ENCODE data around the gene TMEM270.
"Not testable (repeated sequence)": the region's sequence is repeated elsewhere in the genome, so short reads cannot be mapped to it uniquely, and the experiment has no call there.

Gene TMEM270

GRCh38 chr7:73860859-73861258 lies at the start of gene TMEM270:
TSS of gene TMEM270 (plus strand) at chr7:73861159. CDS start at chr7:73861195, 36 bp downstream.
- no peak for DNase-seq (ENCODE audit: low read depth, low spot score)

GRCh38 chr7:73811760-73812168 lies 49.2 kb upstream of the TMEM270 start:
- peak; percentile 90 for DNase-seq (ENCODE audit: low read depth, low spot score)

GRCh38 chr7:73812996-73813395 lies 48.0 kb upstream of the TMEM270 start:
- no peak for DNase-seq (ENCODE audit: low read depth, low spot score)

- DNase-seq (ENCODE audit: low read depth, low spot score) = no peak
Observed at GRCh38 chr7:73815436-73815835, 45.5 kb upstream of the TMEM270 start.

GRCh38 chr7:73817121-73817520 lies 43.8 kb upstream of the TMEM270 start:
- no peak for DNase-seq (ENCODE audit: low read depth, low spot score)

GRCh38 chr7:73820013-73820412 lies 40.9 kb upstream of the TMEM270 start:
- DNase-seq (ENCODE audit: low read depth, low spot score) = no peak

GRCh38 chr7:73821597-73822285 lies 39.2 kb upstream of the TMEM270 start:
- DNase-seq (ENCODE audit: low read depth, low spot score) = not testable (repeated sequence)

- peak; percentile 64 for DNase-seq (ENCODE audit: low read depth, low spot score)
Observed at GRCh38 chr7:73822319-73823173, 38.4 kb upstream of the TMEM270 start.

- no peak for DNase-seq (ENCODE audit: low read depth, low spot score)
Observed at GRCh38 chr7:73823257-73823656, 37.7 kb upstream of the TMEM270 start.

GRCh38 chr7:73823873-73824592 lies 36.9 kb upstream of the TMEM270 start:
- no peak for DNase-seq (ENCODE audit: low read depth, low spot score)

GRCh38 chr7:73824986-73825385 lies 36.0 kb upstream of the TMEM270 start:
- DNase-seq (ENCODE audit: low read depth, low spot score) = no peak

GRCh38 chr7:73827567-73828106 lies 33.3 kb upstream of the TMEM270 start:
- peak; percentile 66 for DNase-seq (ENCODE audit: low read depth, low spot score)

- peak; percentile 74 for DNase-seq (ENCODE audit: low read depth, low spot score)
Observed at GRCh38 chr7:73828107-73828803, 32.7 kb upstream of the TMEM270 start.

GRCh38 chr7:73828972-73829371 lies 32.0 kb upstream of the TMEM270 start:
- no peak for DNase-seq (ENCODE audit: low read depth, low spot score)

GRCh38 chr7:73829505-73829904 lies 31.5 kb upstream of the TMEM270 start:
- peak; percentile 74 for DNase-seq (ENCODE audit: low read depth, low spot score)

- no peak for DNase-seq (ENCODE audit: low read depth, low spot score)
Observed at GRCh38 chr7:73829921-73830680, 30.9 kb upstream of the TMEM270 start.

GRCh38 chr7:73830681-73831583 lies 30.0 kb upstream of the TMEM270 start, which contains the start of gene CLDN4:
TSS of gene CLDN4 (plus strand) at chr7:73830996. CDS start at chr7:73831202, 206 bp downstream.
- peak; percentile 95 for DNase-seq (ENCODE audit: low read depth, low spot score)

GRCh38 chr7:73831584-73831833 lies 29.4 kb upstream of the TMEM270 start:
- no peak for DNase-seq (ENCODE audit: low read depth, low spot score)

- peak; percentile 91 for DNase-seq (ENCODE audit: low read depth, low spot score)
Observed at GRCh38 chr7:73831834-73832651, 28.9 kb upstream of the TMEM270 start.

Measured in ELF-1 (cell line).